Tibial artery (tissue), 4 donors: ENCODE measurements around the gene UGGT1.

Experiments used
- DNase-seq, 2 donors: peaks; one replicate each; pipeline ENCODE4 v3.0.0-alpha.2; 2019
- H3K27ac ChIP-seq, 2 donors: fragments of 200-600 bp; sonication (generic) in 1 of 2; 1 replicate in 1 of 2; 2 replicates in 1 of 2; pipeline ENCODE4 v1.5.1; 2018 to 2019; ENCODE audit warnings: mild to moderate bottlenecking in 1 of 2
- H3K27me3 ChIP-seq, 2 donors: fragments of 200-600 bp; sonication (generic) in 1 of 2; one replicate each; pipeline versions ENCODE4 v1.5.1 to v1.6.0; 2016 to 2019
- H3K36me3 ChIP-seq, 3 donors: fragments of 200-600 bp; sonication (generic) in 2 of 3; one replicate each; pipeline ENCODE4 v1.5.1; 2016 to 2019; ENCODE audit warnings: mild to moderate bottlenecking in 2 of 3
- H3K4me1 ChIP-seq, 4 donors: fragments of 200-600 bp; sonication (generic) in 2 of 4; 1 replicate in 3 of 4; 2 replicates in 1 of 4; pipeline ENCODE4 v1.5.1; 2016 to 2019
- H3K4me3 ChIP-seq, 2 donors: fragments of 200-600 bp; sonication (generic) in 1 of 2; 1 replicate in 1 of 2; 2 replicates in 1 of 2; pipeline ENCODE4 v1.5.1; 2018 to 2019; ENCODE audit warnings: mild to moderate bottlenecking in 2 of 2
- H3K9me3 ChIP-seq, 3 donors: fragments of 200-600 bp; sonication (generic) in 1 of 3; one replicate each; pipeline ENCODE4 v1.5.1; 2016 to 2019
- CTCF ChIP-seq, 2 experiments: fragments of 200-600 bp in 1 of 2; fragments of 450-650 bp in 1 of 2; IDR thresholded peaks; one replicate each; pipeline ENCODE4 v1.5.1; 2017 to 2019; ENCODE audit warnings: antibody characterized with exemption in 2 of 2, mild to moderate bottlenecking in 1 of 2, moderate library complexity in 1 of 2
- intact Hi-C: fragments of 100-400 bp; cut with DNase I; formaldehyde crosslinking; loops from one replicate; pipeline ENCODE4 v1.15.0; 2023; ENCODE audit warnings: low total_unique reads

The UGGT1 gene

GRCh38 chr2:128145651-128146050 is 54.7 kb downstream of the UGGT1 start:
- H3K4me3 ChIP-seq, result no peak overlapping the region
- no peak overlapping the region for H3K27ac ChIP-seq
- TF ChIP-seq CTCF (IDR thresholded peaks at IDR 0.05), result no peak
- intact Hi-C loops, result no loop called here
- no peaks in the 10 kb centered on the region for H3K27me3 ChIP-seq
- no peaks in the 10 kb centered on the region for H3K4me1 ChIP-seq
- peaks cover 32 to 81% (median 34%) of the 10 kb centered on the region in 3 donors for H3K36me3 ChIP-seq
- no peak for DNase-seq
- no peaks in the 10 kb centered on the region for H3K9me3 ChIP-seq

DNA sequence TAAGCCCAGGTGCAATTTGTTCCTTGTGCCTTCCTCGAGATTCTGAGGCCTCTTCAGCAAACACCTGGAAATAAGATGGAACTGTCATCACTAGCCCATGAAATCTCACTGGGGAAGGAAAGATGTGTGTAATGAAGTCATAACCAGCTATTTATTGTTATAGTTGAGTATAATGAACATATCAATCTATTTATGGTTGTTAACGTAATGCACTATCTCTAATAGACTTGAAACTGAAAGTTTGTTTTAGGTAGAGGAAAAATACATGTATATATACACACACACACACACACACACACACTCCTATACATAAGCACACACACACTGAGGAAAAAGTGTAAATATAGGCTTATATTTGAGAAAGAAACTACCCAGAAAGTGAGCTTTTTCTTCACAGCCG is 62.8 kb downstream of the UGGT1 start:
- Histone ChIP-seq H3K4me1 (no peaks in the 10 kb centered on the region), H3K4me3 (no peak overlapping the region), H3K36me3 (peaks cover 41 to 88% (median 61%) of the 10 kb centered on the region in 3 donors), H3K27me3 (no peaks in the 10 kb centered on the region), H3K9me3 (no peaks in the 10 kb centered on the region), H3K27ac (no peak overlapping the region)
- TF ChIP-seq CTCF (IDR thresholded peaks at IDR 0.05), result no peak
- no peak for DNase-seq
- intact Hi-C loops, result no loop called here

- intact Hi-C loops, result no loop called here
- Histone ChIP-seq H3K27me3 (no peaks in the 10 kb centered on the region), H3K4me1 (no peaks in the 10 kb centered on the region), H3K9me3 (no peaks in the 10 kb centered on the region), H3K27ac (no peak overlapping the region), H3K36me3 (peaks cover 43 to 88% (median 61%) of the 10 kb centered on the region in 3 donors), H3K4me3 (no peak overlapping the region)
- no peak for DNase-seq
- TF ChIP-seq CTCF (IDR thresholded peaks at IDR 0.05), result no peak
Measured at GRCh38 chr2:128154225-128154624, 63.2 kb downstream of the UGGT1 start.

DNA sequence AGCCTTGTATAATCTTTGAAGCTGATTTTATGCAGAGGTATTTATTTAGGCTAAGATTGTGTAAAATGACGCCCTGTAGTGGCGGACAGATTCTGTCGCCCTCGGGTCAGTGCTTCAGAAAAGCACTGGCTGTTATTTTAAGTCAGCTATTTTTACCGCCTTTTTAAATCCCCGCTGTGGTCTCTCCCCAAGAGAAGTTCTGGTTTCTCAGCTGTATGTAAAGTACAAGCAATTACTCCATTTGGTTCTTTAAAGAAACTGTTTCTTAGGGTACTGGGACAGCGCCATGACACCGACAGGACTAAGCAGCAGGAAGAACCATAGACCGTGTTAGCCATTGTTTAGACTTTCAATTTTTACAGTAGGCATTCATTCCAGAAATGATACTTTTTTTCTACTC is 65.0 kb downstream of the UGGT1 start:
- intact Hi-C loops, result no loop called here
- Histone ChIP-seq H3K27ac (no peak overlapping the region), H3K27me3 (no peaks in the 10 kb centered on the region), H3K9me3 (no peaks in the 10 kb centered on the region), H3K36me3 (peaks cover 46 to 86% (median 75%) of the 10 kb centered on the region in 3 donors), H3K4me1 (no peaks in the 10 kb centered on the region), H3K4me3 (no peak overlapping the region)
- no peak for DNase-seq
- TF ChIP-seq CTCF (IDR thresholded peaks at IDR 0.05), result no peak

- Histone ChIP-seq H3K4me3 (no peak overlapping the region), H3K36me3 (peaks cover 55 to 88% (median 78%) of the 10 kb centered on the region in 3 donors), H3K27ac (no peak overlapping the region), H3K27me3 (no peaks in the 10 kb centered on the region), H3K9me3 (no peaks in the 10 kb centered on the region), H3K4me1 (no peaks in the 10 kb centered on the region)
- DNase-seq, result no peak
- intact Hi-C loops, result no loop called here
- no peak for TF ChIP-seq CTCF (IDR thresholded peaks at IDR 0.05)
Measured at GRCh38 chr2:128156812-128157211, 65.8 kb downstream of the UGGT1 start.

- Histone ChIP-seq H3K36me3 (peaks cover 57 to 89% (median 76%) of the 10 kb centered on the region in 3 donors), H3K4me1 (no peaks in the 10 kb centered on the region), H3K9me3 (no peaks in the 10 kb centered on the region), H3K4me3 (no peak overlapping the region), H3K27me3 (no peaks in the 10 kb centered on the region), H3K27ac (no peak overlapping the region)
- no peak for TF ChIP-seq CTCF (IDR thresholded peaks at IDR 0.05)
- DNase-seq, result no peak
- intact Hi-C loops, result no loop called here
Measured at GRCh38 chr2:128157644-128158043, 66.6 kb downstream of the UGGT1 start.
